Keratinocyte (primary cell): ENCODE data around the gene PLA2G4F. TPM values are rescaled to one million over a fixed set of nuclear protein-coding genes. Genes with fewer than 3 reads are reported as not detected.

Source experiments
- DNase-seq: peaks from one replicate; pipeline ENCODE4 v3.0.0-alpha.2; 2011; ENCODE audit warnings: low read depth, missing footprints, low spot score
- FAIRE-seq: peaks from 2 replicates; lab custom pipeline; 2011; peaks lifted over from hg19 to GRCh38; lab: Jason Lieb, UNC
- H2AFZ ChIP-seq: 2 replicates; pipeline ENCODE4 v1.6.0; 2012; ENCODE audit warnings: low read length, control low read depth, inconsistent platforms; ENCODE audit not compliant: control insufficient read depth
- H3K27ac ChIP-seq: 2 replicates; pipeline ENCODE4 v1.5.1; 2011; ENCODE audit warnings: low read length; ENCODE audit not compliant: control insufficient read depth, insufficient read depth
- H3K27me3 ChIP-seq: 3 replicates; pipeline ENCODE4 v1.6.0; 2011; ENCODE audit warnings: low read length; ENCODE audit not compliant: control insufficient read depth, insufficient read depth; ENCODE audit errors: extremely low read depth
- H3K36me3 ChIP-seq, 2 experiments: 2 replicates in 1 of 2; 3 replicates in 1 of 2; pipeline ENCODE4 v1.5.1; 2011; ENCODE audit warnings: low read length in 2 of 2, mild to moderate bottlenecking in 1 of 2; ENCODE audit not compliant: control insufficient read depth in 2 of 2, insufficient read depth in 2 of 2; ENCODE audit errors: extremely low read depth in 1 of 2
- H3K4me1 ChIP-seq: 3 replicates; pipeline ENCODE4 v1.5.1; 2011; ENCODE audit warnings: low read length; ENCODE audit not compliant: control insufficient read depth, insufficient read depth; ENCODE audit errors: extremely low read depth
- H3K4me2 ChIP-seq: 3 replicates; pipeline ENCODE4 v1.6.0; 2011; ENCODE audit warnings: low read depth, low read length; ENCODE audit not compliant: control insufficient read depth, insufficient read depth; ENCODE audit errors: extremely low read depth
- H3K4me3 ChIP-seq, 3 experiments: fragments of 200-600 bp in 1 of 3; sonication (generic) in 1 of 3; 2 replicates in 2 of 3; 3 replicates in 1 of 3; pipeline ENCODE4 v1.5.1; 2011 to 2016; ENCODE audit warnings: low read length in 3 of 3, mild to moderate bottlenecking in 3 of 3, control low read depth in 2 of 3, inconsistent platforms in 1 of 3, low read depth in 1 of 3, mixed read lengths in 1 of 3, mixed run types in 1 of 3, moderate library complexity in 1 of 3; ENCODE audit not compliant: control insufficient read depth in 2 of 3, insufficient read depth in 2 of 3; ENCODE audit errors: extremely low read depth in 1 of 3
- H3K79me2 ChIP-seq: 2 replicates; pipeline ENCODE4 v1.6.0; 2012; ENCODE audit warnings: low read length; ENCODE audit not compliant: control insufficient read depth, insufficient read depth
- H3K9ac ChIP-seq: 3 replicates; pipeline ENCODE4 v1.6.0; 2011; ENCODE audit warnings: low read length; ENCODE audit not compliant: control insufficient read depth, insufficient read depth; ENCODE audit errors: extremely low read depth
- H3K9me1 ChIP-seq: 3 replicates; pipeline ENCODE4 v1.6.0; 2011; ENCODE audit warnings: low read length; ENCODE audit not compliant: control insufficient read depth, insufficient read depth; ENCODE audit errors: extremely low read depth
- H3K9me3 ChIP-seq: 2 replicates; pipeline ENCODE4 v1.5.1; 2012; ENCODE audit warnings: low read depth, low read length; ENCODE audit not compliant: control insufficient read depth
- H4K20me1 ChIP-seq: 3 replicates; pipeline ENCODE4 v1.6.0; 2011; ENCODE audit warnings: low read length; ENCODE audit not compliant: control insufficient read depth, insufficient read depth; ENCODE audit errors: extremely low read depth
- CTCF ChIP-seq, 3 experiments: IDR thresholded peaks in 1 of 3; conservative IDR thresholded peaks in 1 of 3; optimal IDR thresholded peaks in 1 of 3; 2 replicates in 2 of 3; 3 replicates in 1 of 3; pipeline versions ENCODE3 to v1.5.1; 2011; ENCODE audit warnings: low read length in 3 of 3, mild to moderate bottlenecking in 3 of 3, moderate library complexity in 2 of 3, control low read depth in 1 of 3, inconsistent platforms in 1 of 3; ENCODE audit not compliant: insufficient read depth in 2 of 3; ENCODE audit errors: extremely low read depth in 1 of 3
- EZH2 ChIP-seq: IDR thresholded peaks from one replicate; pipeline ENCODE4 v1.6.1; 2012; ENCODE audit warnings: inconsistent platforms, mild to moderate bottlenecking, low read length, moderate library complexity
- dilution Hi-C: fragments of 300-500 bp; cut with MboI; formaldehyde crosslinking; loops from one replicate; pipeline ENCODE4 v1.7.0; 2020; ENCODE audit warnings: low sequenced_read_pairs; ENCODE audit not compliant: extremely low pct_ligation_motif_present
- polyA plus RNA-seq, 5 experiments: library from polyadenylated mRNA; depleted of rRNA in 3 of 5; stranded (reverse) in 3 of 5; stranded (forward) in 1 of 5; unstranded in 1 of 5; fragments of >200 nt; gene quantifications; 1 replicate in 1 of 5; 2 replicates in 3 of 5; 3 replicates in 1 of 5; pipeline versions ENCODE4 v1.2.1 to v1.2.3, GENCODE V29; 2011 to 2012; ENCODE audit warnings: missing spikeins in 2 of 5, low read depth in 1 of 5, low replicate concordance in 1 of 5

The PLA2G4F gene
- polyA plus RNA-seq, 1 donor (not counting 4 experiments of a cell fraction or from before 2014, with no cell fraction given) = 4.4 TPM

DNA sequence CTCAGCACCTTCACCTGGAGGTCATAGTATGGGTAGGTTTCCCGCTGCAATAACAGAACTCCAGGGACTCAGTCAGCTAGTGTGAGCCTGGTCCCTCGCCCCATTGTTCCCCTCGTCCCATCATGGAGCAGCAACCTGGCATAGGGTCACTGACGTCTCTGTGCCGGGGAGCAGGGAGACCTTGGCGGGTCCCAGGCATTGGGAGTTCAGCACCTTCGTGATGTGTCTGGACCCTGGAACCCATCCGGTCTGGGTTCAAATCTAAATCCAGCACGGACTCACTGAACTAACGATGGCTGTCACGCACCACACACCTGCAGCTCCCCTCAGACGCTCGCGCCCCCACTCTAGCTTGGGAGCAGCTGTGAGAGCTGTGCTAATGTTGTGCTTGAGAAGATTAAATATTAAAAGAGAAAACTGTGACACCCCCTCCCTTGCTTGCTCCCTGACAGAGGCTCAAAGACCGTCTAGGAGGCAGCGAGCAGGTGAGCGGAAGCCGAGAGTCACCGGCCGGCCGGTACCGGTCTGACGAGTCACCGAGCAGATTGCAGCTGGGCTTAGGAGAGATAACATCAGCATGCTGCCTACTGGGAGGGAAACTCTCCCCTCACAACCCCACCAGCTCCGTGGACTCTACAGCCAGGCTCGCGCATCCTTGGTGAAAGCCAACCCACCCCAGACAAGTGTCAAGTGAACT lies 742 bp downstream of the PLA2G4F start:
- no peak for TF ChIP-seq EZH2
- TF ChIP-seq CTCF (optimal IDR thresholded peaks at IDR 0.05 in 1 of 3, IDR thresholded peaks at IDR 0.05 in 1 of 3, conservative IDR thresholded peaks at IDR 0.05 in 1 of 3; ENCODE audit: extremely low read depth in 1 of 3, insufficient read depth in 2 of 3, low read length in 3 of 3) = no peak
- peak overlapping the region; percentile 53 for H3K9ac ChIP-seq
- dilution Hi-C loops = no loop called here
- peak overlapping the region; percentile 24 for H2AFZ ChIP-seq
- H3K9me3 ChIP-seq = no peaks in the 10 kb centered on the region
- no peaks in the 10 kb centered on the region for H4K20me1 ChIP-seq
- no peaks in the 10 kb centered on the region for H3K79me2 ChIP-seq
- H3K9me1 ChIP-seq = no peaks in the 10 kb centered on the region
- H3K27me3 ChIP-seq = no peaks in the 10 kb centered on the region
- H3K4me2 ChIP-seq = peak overlapping the region; percentile 82
- peaks cover 53% of the 10 kb centered on the region for H3K4me1 ChIP-seq
- no peak for DNase-seq
- peak overlapping the region; percentile 27 for H3K27ac ChIP-seq
- peak overlapping the region; percentile 23 to 55 (median 24) for H3K4me3 ChIP-seq
- peaks cover 5 to 11% of the 10 kb centered on the region in 2 experiments for H3K36me3 ChIP-seq
- peak; percentile 84 for FAIRE-seq

- no peaks in the 10 kb centered on the region for H3K27me3 ChIP-seq
- peak overlapping the region; percentile 0 for H2AFZ ChIP-seq
- H3K4me1 ChIP-seq = peaks cover 56% of the 10 kb centered on the region
- DNase-seq (no peak), FAIRE-seq (no peak)
- TF ChIP-seq EZH2 (no peak), CTCF (optimal IDR thresholded peaks at IDR 0.05 in 1 of 3, IDR thresholded peaks at IDR 0.05 in 1 of 3, conservative IDR thresholded peaks at IDR 0.05 in 1 of 3; ENCODE audit: extremely low read depth in 1 of 3, insufficient read depth in 2 of 3, low read length in 3 of 3) (no peak)
- no peaks in the 10 kb centered on the region for H3K79me2 ChIP-seq
- peaks cover 5 to 6% of the 10 kb centered on the region in 2 experiments for H3K36me3 ChIP-seq
- dilution Hi-C loops = no loop called here
- H3K9me1 ChIP-seq = no peaks in the 10 kb centered on the region
- H3K9me3 ChIP-seq = no peaks in the 10 kb centered on the region
- peak overlapping the region; percentile 34 for H3K9ac ChIP-seq
- no peaks in the 10 kb centered on the region for H4K20me1 ChIP-seq
- peak overlapping the region in 1 of 3 experiments; percentile 39 for H3K4me3 ChIP-seq
- H3K27ac ChIP-seq = no peak overlapping the region
- peak overlapping the region; percentile 82 for H3K4me2 ChIP-seq
Observed at GRCh38 chr15:42154956-42155355, 1.5 kb downstream of the PLA2G4F start.
